Measurements from ENCODE around the gene KIF4A.
A peak's percentile ranks its signal among the peaks of the same experiment; 100 is the strongest.

The KIF4A gene

GRCh38 chrX:70279081-70279480 is 10.8 kb upstream of the KIF4A start:
- no peak for DNase-seq (ENCODE audit: extremely low read depth, insufficient read length)
- Histone ChIP-seq H3K27me3 (replicated peaks; ENCODE audit: control insufficient read depth, insufficient read depth, low read length) (no peaks in the 10 kb centered on the region), H3K4me3 (replicated peaks; ENCODE audit: low read depth, low read length) (no peak overlapping the region), H3K36me3 (ENCODE audit: control insufficient read depth, insufficient read depth, low read length) (no peaks in the 10 kb centered on the region)
- TF ChIP-seq, protein P1, sequence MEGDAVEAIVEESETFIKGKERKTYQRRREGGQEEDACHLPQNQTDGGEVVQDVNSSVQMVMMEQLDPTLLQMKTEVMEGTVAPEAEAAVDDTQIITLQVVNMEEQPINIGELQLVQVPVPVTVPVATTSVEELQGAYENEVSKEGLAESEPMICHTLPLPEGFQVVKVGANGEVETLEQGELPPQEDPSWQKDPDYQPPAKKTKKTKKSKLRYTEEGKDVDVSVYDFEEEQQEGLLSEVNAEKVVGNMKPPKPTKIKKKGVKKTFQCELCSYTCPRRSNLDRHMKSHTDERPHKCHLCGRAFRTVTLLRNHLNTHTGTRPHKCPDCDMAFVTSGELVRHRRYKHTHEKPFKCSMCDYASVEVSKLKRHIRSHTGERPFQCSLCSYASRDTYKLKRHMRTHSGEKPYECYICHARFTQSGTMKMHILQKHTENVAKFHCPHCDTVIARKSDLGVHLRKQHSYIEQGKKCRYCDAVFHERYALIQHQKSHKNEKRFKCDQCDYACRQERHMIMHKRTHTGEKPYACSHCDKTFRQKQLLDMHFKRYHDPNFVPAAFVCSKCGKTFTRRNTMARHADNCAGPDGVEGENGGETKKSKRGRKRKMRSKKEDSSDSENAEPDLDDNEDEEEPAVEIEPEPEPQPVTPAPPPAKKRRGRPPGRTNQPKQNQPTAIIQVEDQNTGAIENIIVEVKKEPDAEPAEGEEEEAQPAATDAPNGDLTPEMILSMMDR (IDR thresholded peaks at IDR 0.05; ENCODE audit: insufficient read depth, low read length, poor library complexity, severe bottlenecking), result no peak

- no peak for DNase-seq (ENCODE audit: extremely low read depth, insufficient read length)
- Histone ChIP-seq H3K27me3 (replicated peaks; ENCODE audit: control insufficient read depth, insufficient read depth, low read length) (no peaks in the 10 kb centered on the region), H3K36me3 (ENCODE audit: control insufficient read depth, insufficient read depth, low read length) (no peaks in the 10 kb centered on the region), H3K4me3 (replicated peaks; ENCODE audit: low read depth, low read length) (no peak overlapping the region)
- TF ChIP-seq, protein P1 (IDR thresholded peaks at IDR 0.05; ENCODE audit: insufficient read depth, low read length, poor library complexity, severe bottlenecking), result no peak
Observed at GRCh38 chrX:70280573-70280972, 9.3 kb upstream of the KIF4A start.

DNA sequence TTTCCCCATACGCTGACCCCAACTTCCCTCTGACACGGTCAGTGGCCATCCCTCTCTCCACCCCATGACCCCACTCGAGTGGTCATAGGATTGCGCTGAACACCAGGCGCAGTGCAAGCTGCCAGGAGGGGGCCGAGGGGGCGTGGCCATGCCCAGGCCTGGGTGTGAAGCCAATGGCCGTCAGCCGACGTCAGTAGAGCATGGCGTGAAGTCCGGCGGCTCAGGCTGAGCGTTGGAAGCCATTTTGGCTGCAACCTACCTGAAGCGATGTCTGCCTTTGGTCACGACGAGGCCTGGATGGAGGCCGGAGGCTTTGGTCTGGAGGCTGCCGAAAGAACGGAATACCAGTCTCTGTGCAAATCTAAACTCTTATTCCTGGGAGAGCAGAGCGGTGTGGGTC is 8.0 kb upstream of the KIF4A start, which contains the start of gene RAB41:
RAB41 (plus strand) TSS at position 222 of the 400 bp plus-strand sequence; CDS start at position 268, 46 bp downstream.
- no peaks in the 10 kb centered on the region for H3K36me3 ChIP-seq (ENCODE audit: control insufficient read depth, insufficient read depth, low read length)
- TF ChIP-seq, protein P1 (IDR thresholded peaks at IDR 0.05; ENCODE audit: insufficient read depth, low read length, poor library complexity, severe bottlenecking), result no peak
- no peak within 1 kb of the TSS for H3K4me3 ChIP-seq (replicated peaks; ENCODE audit: low read depth, low read length)
- no peak for DNase-seq (ENCODE audit: extremely low read depth, insufficient read length)
- H3K27me3 ChIP-seq (replicated peaks; ENCODE audit: control insufficient read depth, insufficient read depth, low read length), result no peaks in the 10 kb centered on the region

- no peak for DNase-seq (ENCODE audit: extremely low read depth, insufficient read length)
- TF ChIP-seq, protein P1 (IDR thresholded peaks at IDR 0.05; ENCODE audit: insufficient read depth, low read length, poor library complexity, severe bottlenecking), result no peak
- Histone ChIP-seq H3K27me3 (replicated peaks; ENCODE audit: control insufficient read depth, insufficient read depth, low read length) (no peaks in the 10 kb centered on the region), H3K36me3 (ENCODE audit: control insufficient read depth, insufficient read depth, low read length) (no peaks in the 10 kb centered on the region), H3K4me3 (replicated peaks; ENCODE audit: low read depth, low read length) (peak overlapping the region; percentile 79)
Observed at GRCh38 chrX:70289168-70289792, 624 bp upstream of the KIF4A start.

DNA sequence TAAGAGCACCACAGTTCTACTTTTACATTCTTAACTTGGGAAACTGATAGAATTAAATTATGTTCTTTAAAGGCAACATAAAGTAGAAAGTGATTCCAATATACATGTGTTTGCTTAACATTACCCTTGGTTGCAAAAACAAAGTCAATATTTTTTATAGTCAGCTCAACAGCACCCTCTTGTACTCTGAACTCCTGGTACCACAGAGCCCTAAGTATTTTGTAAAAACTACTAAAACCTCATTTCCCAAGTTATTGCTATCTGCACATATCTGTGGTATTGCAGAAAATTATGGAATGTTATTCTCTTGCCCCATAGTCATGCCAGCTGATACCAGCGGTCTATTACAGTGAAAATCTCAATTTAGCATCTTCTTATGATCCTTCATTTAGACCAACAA is 2.9 kb downstream of the KIF4A start:
- DNase-seq (ENCODE audit: extremely low read depth, insufficient read length), result no peak
- TF ChIP-seq, protein P1 (IDR thresholded peaks at IDR 0.05; ENCODE audit: insufficient read depth, low read length, poor library complexity, severe bottlenecking), result no peak
- Histone ChIP-seq H3K36me3 (ENCODE audit: control insufficient read depth, insufficient read depth, low read length) (no peaks in the 10 kb centered on the region; the same call in 1 of the 2 replicates), H3K4me3 (replicated peaks; ENCODE audit: low read depth, low read length) (no peak overlapping the region), H3K27me3 (replicated peaks; ENCODE audit: control insufficient read depth, insufficient read depth, low read length) (no peaks in the 10 kb centered on the region)
